Tibial nerve (tissue), 4 donors: Measurements from ENCODE around the gene BNC1.

Experiments used
- CTCF ChIP-seq, 5 experiments: fragments of 200-600 bp in 3 of 5; fragments of 450-650 bp in 2 of 5; sonication (generic) in 3 of 5; IDR thresholded peaks; one replicate each; pipeline ENCODE4 v1.5.1; 2016 to 2019; ENCODE audit warnings: antibody characterized with exemption in 5 of 5, mild to moderate bottlenecking in 3 of 5, moderate library complexity in 2 of 5
- EP300 ChIP-seq, 2 donors: sonication (generic); formaldehyde crosslinking; IDR thresholded peaks; one replicate each; pipeline ENCODE4 v1.6.1; 2017; ENCODE audit warnings: antibody characterized with exemption in 2 of 2, mild to moderate bottlenecking in 1 of 2

- TF ChIP-seq CTCF (IDR thresholded peaks at IDR 0.05) (no peak), EP300 (IDR thresholded peaks at IDR 0.05) (no peak)
Observed at GRCh38 chr15:83285284-83285978, 967 bp upstream of the BNC1 start.
